ENCODE results near the gene PCGF2.

Gene PCGF2

DNA sequence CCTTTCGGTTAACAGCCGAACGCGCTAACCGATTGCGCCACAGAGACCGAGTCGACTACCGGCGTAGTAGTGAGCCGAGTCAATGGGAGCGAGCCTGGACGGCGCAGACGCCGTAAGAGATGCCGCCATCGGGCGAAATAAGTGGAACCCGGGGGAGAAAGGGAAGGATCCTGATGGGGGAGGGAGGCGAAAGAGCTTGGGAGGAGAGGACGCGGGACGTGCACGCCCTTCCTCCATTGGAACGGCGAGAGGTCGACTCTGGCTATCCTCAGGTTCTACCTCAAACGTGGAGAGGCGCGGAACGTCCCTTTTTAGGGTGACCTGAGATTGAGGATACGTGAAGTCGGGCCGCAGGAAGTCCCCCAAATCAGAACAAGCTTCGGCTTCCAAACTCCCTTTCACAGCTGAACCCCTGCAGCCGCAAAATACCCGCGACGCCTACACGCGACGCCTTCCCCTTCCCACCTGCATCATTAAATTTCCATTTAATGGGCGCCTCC, 3.7 kb upstream of the PCGF2 start:
- DNase-seq: peak in 48 of 56 donors; percentile 25 to 90 (median 69)

- no peak for DNase-seq
These were observed 3.1 kb upstream of the PCGF2 start for GRCh38 chr17:38751144-38751807.

DNA sequence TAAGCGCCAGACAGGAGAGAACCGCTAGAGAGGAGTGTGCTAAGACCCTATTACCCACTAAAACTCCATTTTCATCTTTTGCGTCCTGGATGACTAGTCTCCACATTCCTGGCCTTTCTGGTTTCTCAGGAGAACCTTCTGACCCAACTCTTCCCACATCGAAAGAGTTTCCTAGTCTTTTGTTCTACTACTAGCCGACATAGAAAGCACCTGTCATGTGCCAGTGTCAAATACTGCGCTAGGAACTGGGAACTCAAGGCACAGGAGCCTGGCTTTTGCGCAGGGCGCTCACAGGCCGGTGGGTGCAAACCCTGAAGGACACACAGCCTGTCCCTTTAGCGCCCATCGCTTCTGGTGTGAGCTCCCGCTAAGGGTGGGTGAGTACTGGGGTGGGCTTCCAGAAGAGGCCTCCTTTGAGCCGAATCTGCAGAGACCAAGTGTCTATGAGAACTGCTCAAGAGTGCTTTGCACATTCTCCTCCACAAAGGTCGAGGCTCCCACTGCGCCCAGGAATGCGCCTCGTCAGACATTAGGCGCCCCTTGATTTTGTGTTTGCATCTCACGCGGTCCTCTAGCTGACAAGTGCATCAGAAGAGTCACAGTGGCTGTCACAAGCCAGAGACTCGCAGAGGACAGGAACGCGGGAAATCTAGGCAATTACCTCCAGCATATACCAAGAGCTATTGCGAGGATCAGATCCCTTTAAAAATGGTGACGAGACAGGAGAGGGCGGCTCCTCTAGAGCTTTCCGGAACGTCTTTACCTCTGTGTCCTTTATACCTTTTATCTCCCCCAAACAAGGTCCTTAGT, 2.4 kb upstream of the PCGF2 start:
- peak in 2 of 56 donors; percentile 18 to 33 for DNase-seq

DNA sequence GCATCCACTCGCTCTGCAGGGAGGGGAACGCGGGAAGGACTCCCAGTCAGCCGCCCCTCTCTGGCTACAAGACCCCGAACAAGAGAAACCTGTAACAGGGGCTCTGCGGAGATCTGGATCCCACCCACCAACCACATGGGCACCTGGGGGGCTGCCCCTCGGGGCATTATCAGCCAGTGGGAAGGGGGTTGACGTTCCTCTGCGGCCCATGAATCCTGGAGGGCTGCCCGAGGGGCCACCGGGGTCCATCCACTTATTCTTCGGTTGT, 1.8 kb upstream of the PCGF2 start:
- DNase-seq: peak in 1 of 56 donors; percentile 33

GRCh38 chr17:38749223-38750043, 1.3 kb upstream of the PCGF2 start:
- peak in 13 of 56 donors; percentile 10 to 57 (median 32) for DNase-seq

DNA sequence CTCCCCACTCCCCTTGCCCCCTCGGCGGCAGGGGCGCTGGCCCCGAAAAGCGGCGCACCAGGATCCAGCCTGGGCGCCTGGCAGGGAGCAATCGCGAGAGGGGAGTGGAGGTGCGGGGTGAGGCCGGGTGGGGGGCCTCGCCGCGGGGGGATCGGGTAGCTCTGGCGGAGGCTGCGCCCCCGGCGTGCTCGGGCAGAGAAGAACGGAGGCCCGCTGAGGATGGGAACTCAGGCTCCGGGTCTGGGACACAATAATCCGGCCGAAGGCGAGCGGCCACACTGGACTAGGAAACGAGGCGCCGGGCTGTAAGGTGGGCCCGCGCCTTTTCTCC, 721 bp upstream of the PCGF2 start:
- DNase-seq: no peak

DNA sequence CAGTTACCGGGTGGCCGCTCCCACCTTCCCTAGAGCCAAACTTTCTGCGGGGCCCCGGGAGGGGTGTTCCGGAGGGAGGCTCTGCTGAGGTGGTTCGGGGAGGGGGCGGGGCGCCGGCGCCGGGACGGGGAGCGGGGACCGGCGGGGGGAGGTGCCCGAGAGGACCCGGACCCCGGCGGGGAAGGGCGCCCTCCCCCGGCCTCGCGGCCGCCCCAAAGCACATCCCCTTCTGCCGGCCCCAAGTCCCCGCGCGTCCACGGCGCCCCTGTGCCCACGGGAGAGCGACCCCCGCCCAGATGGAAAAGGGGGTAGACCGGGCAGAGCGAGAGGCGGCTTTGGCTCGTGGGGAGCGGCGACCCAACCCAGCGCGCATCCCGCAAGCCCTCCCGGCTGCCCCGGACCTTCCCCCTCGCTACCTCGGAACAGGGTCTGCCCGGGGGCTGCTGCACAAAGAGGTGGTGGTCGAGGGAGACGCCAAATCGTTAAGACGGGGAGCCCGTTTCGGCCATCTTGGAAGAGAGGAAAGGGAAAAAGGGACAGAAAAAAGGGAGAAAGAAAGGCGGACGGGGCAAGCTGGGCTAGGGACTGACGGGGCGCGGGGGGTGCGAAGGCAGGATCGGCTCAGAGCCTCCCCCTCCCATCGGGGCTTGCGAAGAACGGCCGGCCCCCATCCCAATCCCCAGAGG, 530 bp downstream of the PCGF2 start:
- peak in 1 of 56 donors; percentile 41 for DNase-seq

DNA sequence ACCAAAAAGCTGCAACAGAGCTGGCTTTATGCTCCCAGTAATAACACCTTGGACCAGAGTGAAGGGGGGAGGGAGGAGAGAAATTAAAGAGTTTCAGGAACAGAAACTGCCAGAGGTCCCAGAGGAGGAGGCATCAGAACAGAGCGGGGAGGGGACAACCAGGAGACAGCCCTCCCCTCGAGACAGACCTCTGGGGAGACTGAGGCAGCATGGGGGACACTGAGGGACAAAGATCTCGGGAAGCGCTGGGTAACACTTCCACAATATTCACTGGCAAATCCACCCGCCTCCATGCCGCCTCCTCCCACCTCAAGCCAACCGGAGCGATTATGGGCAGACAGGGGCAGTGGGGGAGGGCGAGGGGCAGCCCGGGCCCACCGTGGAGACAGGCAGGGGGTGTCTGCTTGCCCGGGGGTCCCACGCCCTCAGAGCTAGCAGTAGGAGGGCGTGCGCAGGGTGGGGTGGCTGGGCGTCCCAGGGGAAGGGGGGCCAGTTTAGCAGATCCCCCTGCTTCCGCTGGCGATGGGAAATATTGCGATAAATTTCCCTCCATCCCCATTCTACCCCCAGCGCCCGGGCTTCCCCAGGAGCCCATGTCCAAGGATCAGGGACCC, 1.2 kb downstream of the PCGF2 start:
- no peak for DNase-seq

- no peak for DNase-seq
These were observed 1.9 kb downstream of the PCGF2 start for GRCh38 chr17:38746004-38746848.

GRCh38 chr17:38745545-38745944, 2.6 kb downstream of the PCGF2 start:
- DNase-seq: no peak

- DNase-seq: peak in 18 of 56 donors; percentile 12 to 70 (median 26)
These were observed 4.5 kb downstream of the PCGF2 start for GRCh38 chr17:38743556-38744171.

- peak in 2 of 56 donors; percentile 43 to 52 for DNase-seq
These were observed 5.5 kb downstream of the PCGF2 start for GRCh38 chr17:38742411-38743308.

DNA sequence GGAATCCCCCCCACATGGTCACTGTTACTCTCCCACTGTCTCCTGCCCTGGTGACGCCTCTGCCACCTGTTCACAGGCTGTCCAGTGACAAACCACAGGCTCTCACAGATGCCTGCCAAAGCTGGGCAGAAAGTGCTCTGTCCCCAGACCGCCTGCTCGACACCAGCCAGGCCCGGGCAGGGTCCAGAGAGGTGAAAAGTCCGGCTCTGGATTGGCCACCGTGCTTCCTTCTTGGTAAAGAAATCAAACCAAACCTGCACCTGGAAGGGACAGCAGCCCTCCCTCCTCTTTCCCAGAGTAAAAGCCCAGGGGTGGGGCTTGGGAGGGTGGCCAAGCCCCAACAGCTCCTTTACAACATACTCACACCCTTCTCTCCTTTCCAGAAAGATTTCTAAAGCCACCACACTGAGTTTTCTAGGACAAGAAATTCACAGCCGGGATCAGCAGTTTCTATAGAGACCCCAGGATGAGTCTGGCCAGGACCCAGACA, 6.2 kb downstream of the PCGF2 start:
- peak in 1 of 56 donors; percentile 19 for DNase-seq

GRCh38 chr17:38741461-38741860, 6.7 kb downstream of the PCGF2 start:
- no peak for DNase-seq

- DNase-seq: no peak
These were observed 7.3 kb downstream of the PCGF2 start for GRCh38 chr17:38740806-38741205.

DNA sequence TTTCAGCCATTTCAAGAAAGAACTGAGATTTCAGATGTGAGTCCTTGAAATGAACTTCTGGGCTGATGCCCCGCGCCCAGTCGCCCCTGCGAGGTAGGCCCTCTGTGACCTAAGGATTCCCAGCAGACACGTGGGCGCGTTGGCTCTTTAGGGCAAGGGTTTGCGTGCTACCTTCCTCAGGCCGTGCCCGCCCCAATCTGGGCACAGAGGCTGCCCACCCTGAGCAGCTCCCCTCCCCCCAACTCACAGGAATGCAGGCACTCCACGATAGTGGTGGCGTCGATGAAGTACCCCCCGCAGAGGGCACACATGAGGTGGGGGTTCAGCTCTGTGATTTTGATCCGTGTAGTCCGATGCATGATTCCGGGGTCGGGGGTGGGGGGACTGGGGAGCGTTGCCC, 8.1 kb downstream of the PCGF2 start:
- DNase-seq: no peak

- no peak for DNase-seq
These were observed 8.8 kb downstream of the PCGF2 start for GRCh38 chr17:38739305-38739704.

GRCh38 chr17:38738686-38739085, 9.4 kb downstream of the PCGF2 start:
- DNase-seq: no peak
